ENCODE results near the gene SCN2A. TPM values are rescaled to one million over a fixed set of nuclear protein-coding genes. Genes with fewer than 3 reads are reported as not detected.

Gene SCN2A
- total and polyA plus RNA-seq, 11 donors: 0.01 to 0.45 (median 0.05) TPM; not detected in 4

GRCh38 chr2:165203689-165204559, 35.3 kb upstream of the SCN2A start, which contains the start of gene SCN3A:
TSS of gene SCN3A (minus strand) at chr2:165204050. CDS start at chr2:165176394, 27,656 bp downstream.
- Histone ChIP-seq H3K4me1 (no peaks in the 10 kb centered on the region), H3K36me3 (no peaks in the 10 kb centered on the region), H3K4me3 (peak within 1 kb of the TSS in 8 of 12 donors; percentile 2 to 46 (median 32)), H3K27ac (no peak within 1 kb of the TSS), H3K27me3 (no peaks in the 10 kb centered on the region), H3K9me3 (no peaks in the 10 kb centered on the region)
- TF ChIP-seq POLR2A (IDR thresholded peaks at IDR 0.05) (no peak), CTCF (IDR thresholded peaks at IDR 0.05) (peak; percentile 50 to 80 (median 62))
- 20 to 22% (median 21%) methylated on average over 8 of the region's 8 CpGs for WGBS, 4 donors
- intact Hi-C loops (cut with DNase I): loop anchor here (1.0 to 10.0 kb wide), 7 partner anchors 185 to 469 kb away; no protein-coding TSS in a partner anchor
- ATAC-seq (no peak), DNase-seq (peak in 1 of 5 donors; percentile 23)

GRCh38 chr2:165205865-165206264, 33.3 kb upstream of the SCN2A start:
- WGBS, 4 donors: 84 to 89% (median 86%) methylated on average over 2 of the region's 2 CpGs
- H3K4me3 ChIP-seq: no peak overlapping the region
- ATAC-seq (no peak), DNase-seq (no peak)
- H3K27ac ChIP-seq: no peak overlapping the region
- no peaks in the 10 kb centered on the region for H3K9me3 ChIP-seq
- no peaks in the 10 kb centered on the region for H3K36me3 ChIP-seq
- H3K27me3 ChIP-seq: no peaks in the 10 kb centered on the region
- intact Hi-C loops (cut with DNase I): loop anchor here in 5 of 10 donors (2.0 to 10.0 kb wide), 4 partner anchors 187 to 471 kb away; no protein-coding TSS in a partner anchor
- TF ChIP-seq CTCF (IDR thresholded peaks at IDR 0.05) (no peak), POLR2A (IDR thresholded peaks at IDR 0.05) (no peak)
- H3K4me1 ChIP-seq: no peaks in the 10 kb centered on the region

- H3K36me3 ChIP-seq: no peaks in the 10 kb centered on the region
- TF ChIP-seq CTCF (IDR thresholded peaks at IDR 0.05) (no peak), POLR2A (IDR thresholded peaks at IDR 0.05) (no peak)
- intact Hi-C loops (cut with DNase I): loop anchor here in 1 of 10 donors (10.0 kb wide), 1 partner anchor 473 kb away; no protein-coding TSS in a partner anchor
- no peaks in the 10 kb centered on the region for H3K4me1 ChIP-seq
- H3K4me3 ChIP-seq: no peak overlapping the region
- ATAC-seq (no peak), DNase-seq (no peak)
- H3K9me3 ChIP-seq: no peaks in the 10 kb centered on the region
- 63 to 67% (median 65%) methylated on average over 1 of the region's 1 CpG for WGBS, 4 donors
- no peaks in the 10 kb centered on the region for H3K27me3 ChIP-seq
- H3K27ac ChIP-seq: no peak overlapping the region
These were observed 31.1 kb upstream of the SCN2A start for GRCh38 chr2:165208094-165208493.

- H3K4me1 ChIP-seq: no peaks in the 10 kb centered on the region
- ATAC-seq (no peak), DNase-seq (no peak)
- H3K27ac ChIP-seq: no peak overlapping the region
- intact Hi-C loops (cut with DNase I): no loop called here
- H3K4me3 ChIP-seq: no peak overlapping the region
- no peaks in the 10 kb centered on the region for H3K36me3 ChIP-seq
- H3K27me3 ChIP-seq: no peaks in the 10 kb centered on the region
- TF ChIP-seq POLR2A (IDR thresholded peaks at IDR 0.05): no peak
- 26 to 54% (median 38%) methylated on average over 1 of the region's 1 CpG for WGBS, 4 donors
- peaks cover 0 to 6% (median 0%) of the 10 kb centered on the region in 12 donors for H3K9me3 ChIP-seq
These were observed 25.1 kb upstream of the SCN2A start for GRCh38 chr2:165214093-165214492.
